NCI-H69 (cell line): ENCODE data around the gene FLNC.

ENCODE experiments used
- DNase-seq: peaks from one replicate; lab custom pipeline; 2025; lab: John Stamatoyannopoulos, UW

Gene FLNC

GRCh38 chr7:128831994-128832879, 2.0 kb downstream of the FLNC start:
- DNase-seq: peak; percentile 89

GRCh38 chr7:128832880-128833147, 2.6 kb downstream of the FLNC start:
- DNase-seq: no peak

GRCh38 chr7:128833148-128833945, 3.1 kb downstream of the FLNC start:
- DNase-seq: peak; percentile 96

- DNase-seq: no peak
Measured at GRCh38 chr7:128833946-128834325, 3.7 kb downstream of the FLNC start.

GRCh38 chr7:128835231-128835751, 5.1 kb downstream of the FLNC start:
- DNase-seq: no peak

- DNase-seq: no peak
Measured at GRCh38 chr7:128835790-128836641, 5.8 kb downstream of the FLNC start.

- no peak for DNase-seq
Measured at GRCh38 chr7:128836729-128837348, 6.6 kb downstream of the FLNC start.

GRCh38 chr7:128837521-128837921, 7.3 kb downstream of the FLNC start:
- no peak for DNase-seq

- no peak for DNase-seq
Measured at GRCh38 chr7:128838109-128838779, 8.0 kb downstream of the FLNC start.

- DNase-seq: no peak
Measured at GRCh38 chr7:128838981-128839731, 8.9 kb downstream of the FLNC start.

GRCh38 chr7:128839751-128840177, 9.6 kb downstream of the FLNC start:
- DNase-seq: no peak

GRCh38 chr7:128840326-128841170, 10.3 kb downstream of the FLNC start:
- DNase-seq: no peak

GRCh38 chr7:128841171-128841690, 11.0 kb downstream of the FLNC start:
- peak; percentile 22 for DNase-seq

- DNase-seq: peak; percentile 77
Measured at GRCh38 chr7:128841921-128842673, 11.9 kb downstream of the FLNC start.

- DNase-seq: peak; percentile 69
Measured at GRCh38 chr7:128842674-128843641, 12.8 kb downstream of the FLNC start.

GRCh38 chr7:128843938-128844621, 13.9 kb downstream of the FLNC start:
- DNase-seq: no peak
